Panc1 (cell line): ENCODE results near the gene AGRN.

ENCODE experiments used
- POLR2AphosphoS5 ChIP-seq: IDR thresholded peaks from 2 replicates; pipeline ENCODE4 v1.6.1; 2012; ENCODE audit warnings: mild to moderate bottlenecking, low read depth, low read length, moderate library complexity
- TF ChIP-seq, protein P1 (sequence below): fragments of 450-650 bp; IDR thresholded peaks from 2 replicates; pipeline ENCODE4 v1.5.1; 2017; ENCODE audit warnings: mild to moderate bottlenecking
- TF ChIP-seq, protein P2 (sequence below), 2 experiments: IDR thresholded peaks; 2 replicates each; pipeline ENCODE4 v1.6.1; 2011 to 2012; ENCODE audit warnings: low read depth in 2 of 2, control low read depth in 1 of 2, low read length in 1 of 2, mild to moderate bottlenecking in 1 of 2, moderate library complexity in 1 of 2; ENCODE audit not compliant: insufficient read depth in 1 of 2

DNA sequence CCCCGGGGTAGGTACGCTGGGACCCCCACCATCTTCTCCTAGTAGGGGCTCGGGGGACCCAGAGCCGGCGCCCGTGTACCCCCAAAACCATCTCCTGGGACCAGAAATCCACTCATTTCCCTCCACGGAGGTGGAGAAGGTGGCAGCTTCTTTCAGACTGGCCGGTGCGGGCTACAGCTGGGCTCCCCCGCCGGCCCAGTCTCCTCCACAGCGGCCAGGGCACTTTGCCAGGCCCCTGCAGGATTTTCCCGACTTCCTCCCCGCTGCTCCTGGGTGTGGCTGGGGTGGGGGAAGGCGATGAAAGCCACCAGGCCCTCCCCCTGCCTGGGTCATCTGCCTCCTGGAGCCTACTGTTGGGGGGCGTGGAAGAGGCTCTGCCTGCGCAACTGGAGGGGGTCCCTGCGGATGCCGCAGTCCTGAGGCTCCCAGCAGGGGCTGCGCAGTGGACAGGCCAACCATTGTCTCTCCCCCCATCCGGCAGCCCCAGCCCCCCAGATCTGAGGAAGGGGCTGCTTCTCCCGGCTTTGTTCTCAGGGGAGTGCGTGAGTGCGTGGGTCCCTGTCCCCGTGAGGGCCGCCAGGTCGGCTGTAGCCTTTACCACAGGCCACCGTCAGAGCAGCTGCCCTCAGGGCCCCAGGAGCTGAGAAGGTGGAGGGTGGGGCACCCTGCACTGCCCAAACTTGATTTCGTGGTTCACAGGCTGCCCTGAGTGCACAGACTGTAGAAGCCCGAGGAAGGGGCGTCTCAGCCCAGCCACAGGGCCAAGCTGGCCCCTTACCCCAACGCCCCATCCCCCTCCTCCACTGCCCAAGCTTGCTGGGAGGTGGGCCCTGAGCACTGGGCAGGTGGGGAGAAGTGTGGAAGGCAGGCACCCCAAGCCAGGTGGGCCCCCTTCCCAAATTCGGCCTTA lies 1.3 kb downstream of the AGRN start:
- TF ChIP-seq, protein P1, sequence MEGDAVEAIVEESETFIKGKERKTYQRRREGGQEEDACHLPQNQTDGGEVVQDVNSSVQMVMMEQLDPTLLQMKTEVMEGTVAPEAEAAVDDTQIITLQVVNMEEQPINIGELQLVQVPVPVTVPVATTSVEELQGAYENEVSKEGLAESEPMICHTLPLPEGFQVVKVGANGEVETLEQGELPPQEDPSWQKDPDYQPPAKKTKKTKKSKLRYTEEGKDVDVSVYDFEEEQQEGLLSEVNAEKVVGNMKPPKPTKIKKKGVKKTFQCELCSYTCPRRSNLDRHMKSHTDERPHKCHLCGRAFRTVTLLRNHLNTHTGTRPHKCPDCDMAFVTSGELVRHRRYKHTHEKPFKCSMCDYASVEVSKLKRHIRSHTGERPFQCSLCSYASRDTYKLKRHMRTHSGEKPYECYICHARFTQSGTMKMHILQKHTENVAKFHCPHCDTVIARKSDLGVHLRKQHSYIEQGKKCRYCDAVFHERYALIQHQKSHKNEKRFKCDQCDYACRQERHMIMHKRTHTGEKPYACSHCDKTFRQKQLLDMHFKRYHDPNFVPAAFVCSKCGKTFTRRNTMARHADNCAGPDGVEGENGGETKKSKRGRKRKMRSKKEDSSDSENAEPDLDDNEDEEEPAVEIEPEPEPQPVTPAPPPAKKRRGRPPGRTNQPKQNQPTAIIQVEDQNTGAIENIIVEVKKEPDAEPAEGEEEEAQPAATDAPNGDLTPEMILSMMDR, result no peak
- no peak for TF ChIP-seq POLR2AphosphoS5
- TF ChIP-seq, protein P2, sequence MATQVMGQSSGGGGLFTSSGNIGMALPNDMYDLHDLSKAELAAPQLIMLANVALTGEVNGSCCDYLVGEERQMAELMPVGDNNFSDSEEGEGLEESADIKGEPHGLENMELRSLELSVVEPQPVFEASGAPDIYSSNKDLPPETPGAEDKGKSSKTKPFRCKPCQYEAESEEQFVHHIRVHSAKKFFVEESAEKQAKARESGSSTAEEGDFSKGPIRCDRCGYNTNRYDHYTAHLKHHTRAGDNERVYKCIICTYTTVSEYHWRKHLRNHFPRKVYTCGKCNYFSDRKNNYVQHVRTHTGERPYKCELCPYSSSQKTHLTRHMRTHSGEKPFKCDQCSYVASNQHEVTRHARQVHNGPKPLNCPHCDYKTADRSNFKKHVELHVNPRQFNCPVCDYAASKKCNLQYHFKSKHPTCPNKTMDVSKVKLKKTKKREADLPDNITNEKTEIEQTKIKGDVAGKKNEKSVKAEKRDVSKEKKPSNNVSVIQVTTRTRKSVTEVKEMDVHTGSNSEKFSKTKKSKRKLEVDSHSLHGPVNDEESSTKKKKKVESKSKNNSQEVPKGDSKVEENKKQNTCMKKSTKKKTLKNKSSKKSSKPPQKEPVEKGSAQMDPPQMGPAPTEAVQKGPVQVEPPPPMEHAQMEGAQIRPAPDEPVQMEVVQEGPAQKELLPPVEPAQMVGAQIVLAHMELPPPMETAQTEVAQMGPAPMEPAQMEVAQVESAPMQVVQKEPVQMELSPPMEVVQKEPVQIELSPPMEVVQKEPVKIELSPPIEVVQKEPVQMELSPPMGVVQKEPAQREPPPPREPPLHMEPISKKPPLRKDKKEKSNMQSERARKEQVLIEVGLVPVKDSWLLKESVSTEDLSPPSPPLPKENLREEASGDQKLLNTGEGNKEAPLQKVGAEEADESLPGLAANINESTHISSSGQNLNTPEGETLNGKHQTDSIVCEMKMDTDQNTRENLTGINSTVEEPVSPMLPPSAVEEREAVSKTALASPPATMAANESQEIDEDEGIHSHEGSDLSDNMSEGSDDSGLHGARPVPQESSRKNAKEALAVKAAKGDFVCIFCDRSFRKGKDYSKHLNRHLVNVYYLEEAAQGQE (IDR thresholded peaks at IDR 0.05; ENCODE audit: insufficient read depth in 1 of 2, low read depth in 2 of 2, low read length in 1 of 2), result no peak
